RWPE2 (cell line): Measurements from ENCODE around the gene CEP112.

Source experiments
- ATAC-seq: fragments of 200-7000 bp; cut with Tn5 transposase; 3 replicates; pipeline ENCODE4 v1.9.1; 2021; ENCODE audit warnings: low read depth
- DNase-seq: peaks from one replicate; pipeline ENCODE4 v3.0.0-alpha.2; 2020; ENCODE audit warnings: low spot score
- H3K27ac ChIP-seq: fragments of 450-650 bp; 2 replicates; pipeline ENCODE4 v1.5.1; 2017; ENCODE audit warnings: mild to moderate bottlenecking; ENCODE audit not compliant: poor library complexity, severe bottlenecking
- H3K27me3 ChIP-seq: fragments of 250-450 bp; sonication (Bioruptor Pico); 2 replicates; pipeline ENCODE4 v1.5.1; 2021; ENCODE audit warnings: mild to moderate bottlenecking, moderate library complexity; ENCODE audit not compliant: insufficient read depth, poor library complexity, severe bottlenecking
- H3K36me3 ChIP-seq: fragments of 250-450 bp; sonication (Bioruptor Pico); 2 replicates; pipeline ENCODE4 v1.5.1; 2020; ENCODE audit warnings: low read depth, mild to moderate bottlenecking, moderate library complexity
- H3K4me1 ChIP-seq: fragments of 250-450 bp; sonication (Bioruptor Pico); 2 replicates; pipeline ENCODE4 v1.5.1; 2021; ENCODE audit warnings: mild to moderate bottlenecking, moderate library complexity; ENCODE audit not compliant: insufficient read depth, poor library complexity, severe bottlenecking
- H3K4me3 ChIP-seq: fragments of 250-450 bp; sonication (Bioruptor Pico); 2 replicates; pipeline ENCODE4 v1.5.1; 2021; ENCODE audit warnings: mild to moderate bottlenecking, moderate library complexity; ENCODE audit not compliant: severe bottlenecking
- H3K9me3 ChIP-seq: fragments of 250-450 bp; sonication (Bioruptor Pico); 2 replicates; pipeline ENCODE4 v1.5.1; 2021; ENCODE audit warnings: mild to moderate bottlenecking, moderate library complexity; ENCODE audit not compliant: severe bottlenecking
- TF ChIP-seq, protein P1 (sequence below): fragments of 450-650 bp; IDR thresholded peaks from one replicate; pipeline ENCODE4 v1.5.1; 2017; ENCODE audit warnings: mild to moderate bottlenecking, moderate library complexity; ENCODE audit not compliant: poor library complexity, severe bottlenecking

The CEP112 gene

GRCh38 chr17:65638221-65638975, 553.5 kb downstream of the CEP112 start:
- H3K27ac ChIP-seq: no peak overlapping the region
- ATAC-seq: no peak
- H3K4me1 ChIP-seq: no peaks in the 10 kb centered on the region
- no peaks in the 10 kb centered on the region for H3K27me3 ChIP-seq
- DNase-seq: no peak
- no peaks in the 10 kb centered on the region for H3K36me3 ChIP-seq
- H3K9me3 ChIP-seq: no peaks in the 10 kb centered on the region
- TF ChIP-seq, protein P1, sequence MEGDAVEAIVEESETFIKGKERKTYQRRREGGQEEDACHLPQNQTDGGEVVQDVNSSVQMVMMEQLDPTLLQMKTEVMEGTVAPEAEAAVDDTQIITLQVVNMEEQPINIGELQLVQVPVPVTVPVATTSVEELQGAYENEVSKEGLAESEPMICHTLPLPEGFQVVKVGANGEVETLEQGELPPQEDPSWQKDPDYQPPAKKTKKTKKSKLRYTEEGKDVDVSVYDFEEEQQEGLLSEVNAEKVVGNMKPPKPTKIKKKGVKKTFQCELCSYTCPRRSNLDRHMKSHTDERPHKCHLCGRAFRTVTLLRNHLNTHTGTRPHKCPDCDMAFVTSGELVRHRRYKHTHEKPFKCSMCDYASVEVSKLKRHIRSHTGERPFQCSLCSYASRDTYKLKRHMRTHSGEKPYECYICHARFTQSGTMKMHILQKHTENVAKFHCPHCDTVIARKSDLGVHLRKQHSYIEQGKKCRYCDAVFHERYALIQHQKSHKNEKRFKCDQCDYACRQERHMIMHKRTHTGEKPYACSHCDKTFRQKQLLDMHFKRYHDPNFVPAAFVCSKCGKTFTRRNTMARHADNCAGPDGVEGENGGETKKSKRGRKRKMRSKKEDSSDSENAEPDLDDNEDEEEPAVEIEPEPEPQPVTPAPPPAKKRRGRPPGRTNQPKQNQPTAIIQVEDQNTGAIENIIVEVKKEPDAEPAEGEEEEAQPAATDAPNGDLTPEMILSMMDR: no peak
- H3K4me3 ChIP-seq: no peak overlapping the region

DNA sequence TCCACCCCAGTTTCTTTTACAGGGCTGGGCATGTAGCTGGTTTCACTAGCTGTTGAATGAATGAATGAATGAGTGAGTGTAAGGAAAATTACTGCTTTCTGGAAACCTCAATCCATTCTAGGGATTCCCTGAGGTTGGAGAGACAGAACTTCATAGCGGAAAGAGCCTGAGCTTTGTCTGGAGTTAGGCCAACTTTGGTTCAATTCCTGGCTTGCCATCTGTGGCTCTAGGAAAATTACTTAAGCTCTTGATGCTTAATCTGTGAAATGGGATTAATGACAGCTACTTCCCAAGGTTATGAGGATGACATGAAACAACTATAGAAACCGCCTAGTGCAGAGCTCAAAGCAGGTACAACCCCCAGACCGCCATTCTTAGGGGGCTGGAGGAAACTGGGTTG, 554.1 kb downstream of the CEP112 start:
- TF ChIP-seq, protein P1: no peak
- Histone ChIP-seq H3K27ac (no peak overlapping the region), H3K4me3 (no peak overlapping the region), H3K27me3 (no peaks in the 10 kb centered on the region), H3K36me3 (no peaks in the 10 kb centered on the region), H3K9me3 (no peaks in the 10 kb centered on the region), H3K4me1 (no peaks in the 10 kb centered on the region)
- ATAC-seq: no peak
- no peak for DNase-seq

DNA sequence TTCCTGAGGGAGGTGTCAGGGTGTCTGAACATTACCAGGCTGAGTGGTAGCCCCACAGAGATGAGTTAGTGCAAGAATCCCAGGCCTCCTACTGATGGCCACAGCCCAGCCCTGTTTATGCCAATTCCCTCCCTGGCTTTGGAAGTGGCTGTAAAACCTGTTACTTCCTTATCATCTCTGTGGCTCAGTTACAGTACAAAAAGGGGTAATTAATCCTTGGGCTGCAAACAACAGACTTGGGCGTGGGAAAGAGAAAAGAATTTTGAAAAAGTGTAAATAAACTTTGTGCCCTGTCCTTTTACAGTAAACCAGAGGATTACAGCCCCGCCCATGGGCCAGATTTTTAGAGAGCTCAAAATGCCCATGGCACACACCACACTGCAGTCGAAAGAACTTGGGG, 557.4 kb downstream of the CEP112 start:
- TF ChIP-seq, protein P1: no peak
- DNase-seq (no peak), ATAC-seq (no peak)

DNA sequence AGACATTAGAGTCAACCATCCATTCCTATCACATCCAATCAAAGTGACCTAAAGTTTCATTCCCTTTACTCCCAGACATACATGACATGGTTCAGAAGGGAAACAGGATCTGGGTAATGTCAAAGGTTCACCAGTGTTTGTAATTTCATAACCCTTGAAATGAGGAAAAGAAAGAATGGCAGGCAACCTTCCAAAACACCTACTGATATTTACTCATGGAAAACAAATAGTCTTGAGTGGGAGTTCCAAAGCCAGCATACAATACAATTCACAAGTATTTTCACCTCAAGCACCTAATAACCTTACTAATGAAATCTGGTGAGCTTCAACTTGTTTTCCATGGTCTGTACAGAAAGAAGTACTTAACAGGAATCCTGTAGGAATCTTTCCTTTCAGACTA, 557.9 kb downstream of the CEP112 start:
- Histone ChIP-seq H3K27ac (no peak overlapping the region), H3K4me1 (no peaks in the 10 kb centered on the region), H3K9me3 (no peaks in the 10 kb centered on the region), H3K27me3 (no peaks in the 10 kb centered on the region), H3K36me3 (no peaks in the 10 kb centered on the region), H3K4me3 (no peak overlapping the region)
- no peak for ATAC-seq
- TF ChIP-seq, protein P1: no peak
- DNase-seq: no peak

More for the DNA sequence above, 557.4 kb downstream of the CEP112 start:
- Histone ChIP-seq H3K4me3 (no peak overlapping the region), H3K27ac (no peak overlapping the region), H3K36me3 (no peaks in the 10 kb centered on the region), H3K9me3 (no peaks in the 10 kb centered on the region), H3K4me1 (no peaks in the 10 kb centered on the region), H3K27me3 (no peaks in the 10 kb centered on the region)
